Endometrial microvascular endothelial cells (primary cell): ENCODE results near the gene NUP133. TPM values are rescaled to one million over a fixed set of nuclear protein-coding genes. Genes with fewer than 3 reads are reported as not detected.

ENCODE experiments used
- in situ Hi-C: cut with HindIII; loops from 2 replicates; pipeline ENCODE4 v1.10.0; 2017; ENCODE audit warnings: low sequenced_read_pairs, low pct_unique_long_range_greater_than_20kb; ENCODE audit errors: inconsistent ontology term
- total RNA-seq: library from RNA; depleted of rRNA; stranded (reverse); fragments of >200 nt; gene quantifications from one replicate; pipeline ENCODE4 v1.2.3, GENCODE V29; 2015; ENCODE audit errors: inconsistent ontology term

Gene NUP133
- total RNA-seq, 1 donor from 2014 or later, result 39.8 TPM

DNA sequence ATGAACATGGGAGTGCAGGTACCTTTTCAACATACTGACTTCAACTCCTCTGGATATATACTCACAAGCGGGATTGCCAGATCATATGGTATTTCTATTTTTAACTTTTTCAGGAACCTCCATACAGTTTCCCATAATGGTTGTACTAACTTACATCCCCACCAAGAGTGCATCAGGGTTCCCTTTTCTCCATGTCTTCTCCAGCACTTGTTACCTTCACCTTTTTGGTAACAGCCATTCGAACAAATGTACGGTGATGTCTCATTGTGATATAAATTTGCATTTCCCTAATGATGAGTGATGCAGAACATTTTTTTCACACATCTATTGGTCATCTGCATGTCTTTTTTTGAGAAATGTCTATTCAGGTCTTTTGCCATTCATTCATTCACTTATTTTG lies 48.3 kb downstream of the NUP133 start:
- in situ Hi-C loops, result no loop called here

DNA sequence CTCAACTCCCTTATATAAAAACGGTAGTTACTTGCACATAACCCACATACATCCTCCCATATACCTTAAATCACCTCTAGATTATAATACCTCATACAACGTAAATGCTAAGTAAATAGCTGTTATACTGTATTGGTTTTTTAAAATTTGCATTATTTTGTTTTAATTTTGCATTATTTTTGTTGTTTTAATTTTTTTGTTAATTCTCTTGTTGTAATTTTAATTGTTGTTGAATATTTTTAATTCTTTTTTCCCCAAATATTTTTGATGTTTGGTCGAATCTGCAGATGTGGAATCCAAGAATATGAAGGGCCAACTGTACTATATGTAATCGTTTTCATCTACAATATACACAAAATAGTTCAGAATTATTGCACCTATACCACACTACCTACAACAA lies 50.7 kb downstream of the NUP133 start:
- in situ Hi-C loops, result no loop called here

DNA sequence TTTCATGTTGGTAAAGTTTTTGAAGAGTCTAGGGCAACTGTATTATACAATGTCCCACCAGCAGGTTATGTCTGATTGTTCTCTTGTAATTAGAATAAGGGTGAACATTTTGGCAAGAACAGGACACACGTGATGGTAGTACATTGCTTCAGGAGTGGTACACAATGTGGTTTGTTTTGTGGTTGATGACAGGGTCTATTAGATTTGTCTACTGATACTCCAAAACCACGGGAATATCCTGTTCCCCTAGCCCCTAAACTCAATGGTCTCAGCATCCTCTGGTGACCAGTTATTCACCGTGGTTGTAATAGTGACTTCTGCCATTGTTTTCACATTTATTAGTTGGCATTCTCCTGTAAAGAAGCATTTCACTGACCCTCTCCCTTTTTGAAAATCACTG lies 52.1 kb downstream of the NUP133 start:
- in situ Hi-C loops, result no loop called here

DNA sequence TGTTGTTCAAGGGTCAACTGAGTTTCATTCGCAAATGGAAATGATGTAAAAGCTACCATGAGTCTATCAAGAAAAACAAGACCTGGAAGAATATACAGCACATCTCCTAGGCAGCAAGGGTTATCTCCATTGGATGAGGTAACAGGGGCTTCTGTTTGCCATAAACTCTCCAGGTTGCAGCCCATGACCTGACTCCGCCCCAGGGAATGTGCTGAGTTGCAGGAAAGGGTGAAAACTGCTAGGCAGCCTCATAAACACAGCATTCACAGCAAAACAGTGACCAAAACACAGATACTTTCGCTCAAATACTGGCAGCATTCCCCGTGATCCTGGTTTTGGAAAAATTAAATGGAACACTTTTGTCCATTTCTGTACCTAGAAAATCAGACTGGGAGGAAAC lies 54.1 kb downstream of the NUP133 start:
- in situ Hi-C loops, result no loop called here

DNA sequence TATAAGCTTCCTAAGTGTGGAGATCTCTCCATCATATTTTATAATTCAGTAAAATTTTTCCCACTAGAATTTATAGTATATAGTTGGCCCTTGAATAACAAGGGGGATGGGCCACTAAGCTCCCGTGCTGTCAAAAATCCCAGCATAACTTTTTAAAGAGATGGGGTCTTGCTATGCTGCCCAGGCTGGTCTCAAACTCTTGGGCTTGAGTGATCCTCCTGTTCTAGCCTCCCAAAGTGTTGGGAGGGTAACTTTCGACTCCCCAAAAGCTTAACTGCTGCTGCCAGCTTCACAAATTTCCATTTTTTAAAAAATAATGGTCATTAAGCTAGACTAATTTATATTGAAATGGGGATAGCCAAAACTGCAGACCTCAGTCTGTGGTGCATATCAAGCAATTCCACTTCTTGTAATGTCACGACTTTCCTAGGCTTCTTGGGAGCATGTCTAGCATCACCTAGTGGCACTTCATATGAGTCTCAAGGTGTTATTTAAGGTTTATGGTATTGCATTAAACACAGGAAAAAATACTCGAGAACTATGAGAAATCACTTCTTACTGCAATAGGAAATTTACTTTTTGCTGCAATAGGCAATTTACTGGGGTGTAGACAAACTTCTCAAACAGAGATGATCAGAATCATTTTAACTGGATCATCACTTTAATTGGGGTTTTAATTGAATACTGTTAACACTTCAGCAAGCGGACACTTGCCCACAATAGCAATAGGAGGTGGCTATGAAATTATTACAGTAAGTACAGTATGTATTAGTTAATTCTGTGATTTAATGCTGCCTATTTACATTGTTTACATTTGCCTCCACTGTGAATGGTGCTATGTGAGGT lies 55.0 kb downstream of the NUP133 start:
- in situ Hi-C loops, result no loop called here

DNA sequence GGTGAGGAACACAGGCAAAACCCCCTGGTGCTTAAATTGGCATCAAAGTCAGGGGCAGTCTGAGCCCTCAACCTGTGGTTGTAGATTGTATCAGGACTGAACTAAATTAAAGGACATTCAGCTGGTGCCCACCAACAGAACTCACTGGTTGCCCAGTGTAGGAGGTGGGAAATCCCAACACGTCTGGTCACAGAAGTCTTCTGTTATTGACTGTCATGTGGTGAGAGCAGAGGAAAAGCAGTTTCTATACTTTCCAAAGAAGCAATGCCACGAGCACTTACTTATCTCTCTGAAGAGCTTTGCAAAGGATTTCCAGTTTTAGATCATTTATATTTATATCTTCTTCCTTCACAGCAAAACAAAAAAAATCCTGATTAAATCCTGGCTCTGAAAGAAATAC lies 59.3 kb downstream of the NUP133 start:
- in situ Hi-C loops, result loop anchor here (25.0 kb wide), 1 partner anchor 112 kb away; the partner anchor contains the start of gene CCSAP

DNA sequence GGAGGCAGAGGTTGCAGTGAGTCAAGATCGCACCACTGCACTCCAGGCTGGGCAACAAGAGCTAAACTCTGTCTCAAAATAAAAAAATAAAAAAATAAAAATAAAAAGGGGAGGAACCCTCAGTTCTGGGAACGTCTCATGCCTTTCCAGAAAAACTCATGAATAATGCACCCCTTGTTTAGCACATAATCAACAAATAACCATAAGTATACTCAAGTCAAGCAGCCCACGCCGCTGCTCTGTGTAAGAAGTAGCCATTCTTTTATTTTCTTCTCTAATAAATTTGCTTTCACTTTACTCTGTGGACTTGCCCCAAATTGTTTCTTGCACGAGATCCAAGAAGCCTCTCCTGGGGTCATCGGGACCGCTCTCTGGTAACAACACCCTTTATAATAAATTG lies 59.8 kb downstream of the NUP133 start:
- in situ Hi-C loops, result loop anchor here (25.0 kb wide), 1 partner anchor 111 kb away; the partner anchor contains the start of gene CCSAP

DNA sequence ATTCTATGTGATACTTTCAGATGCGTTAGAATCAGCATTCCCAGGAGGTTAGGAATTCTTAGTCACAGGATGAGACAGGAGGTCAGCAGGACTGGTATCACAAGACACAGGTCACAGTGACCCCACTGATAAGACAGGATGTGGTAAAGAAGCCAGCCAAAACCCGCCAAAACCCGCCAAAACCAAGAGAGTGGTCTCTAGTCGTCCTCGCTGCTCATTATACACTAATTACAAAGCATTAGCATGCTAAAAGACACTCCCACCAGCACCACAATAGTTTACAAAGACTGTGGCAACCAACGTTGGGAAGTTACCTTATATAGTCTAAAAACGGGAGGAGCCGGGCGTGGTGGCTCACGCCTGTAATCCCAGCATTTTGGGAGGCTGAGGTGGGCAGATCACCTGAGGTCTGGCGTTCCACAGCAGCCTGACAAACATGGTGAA lies 60.3 kb downstream of the NUP133 start:
- in situ Hi-C loops, result loop anchor here (25.0 kb wide), 1 partner anchor 111 kb away; the partner anchor contains the start of gene CCSAP

DNA sequence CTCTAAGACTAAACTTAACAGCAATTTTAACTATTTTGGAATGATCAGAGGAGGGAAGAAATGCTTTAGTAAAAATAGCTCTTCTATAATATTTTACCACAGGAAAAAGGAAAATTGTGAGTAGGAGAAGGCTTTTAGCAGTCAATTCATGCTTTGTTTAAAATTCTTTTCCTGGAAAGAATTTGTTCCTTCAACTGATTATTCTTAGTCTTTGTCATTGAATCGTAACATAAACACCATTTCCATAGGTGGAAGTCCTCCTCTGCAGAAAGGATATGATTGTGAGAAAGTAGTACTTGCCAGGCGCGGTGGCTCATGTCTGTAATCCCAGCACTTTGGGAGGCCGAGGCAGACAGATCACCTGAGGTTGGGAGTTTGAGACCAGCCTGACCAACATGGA lies 62.3 kb downstream of the NUP133 start:
- in situ Hi-C loops, result loop anchor here (25.0 kb wide), 1 partner anchor 109 kb away; the partner anchor contains the start of gene CCSAP

DNA sequence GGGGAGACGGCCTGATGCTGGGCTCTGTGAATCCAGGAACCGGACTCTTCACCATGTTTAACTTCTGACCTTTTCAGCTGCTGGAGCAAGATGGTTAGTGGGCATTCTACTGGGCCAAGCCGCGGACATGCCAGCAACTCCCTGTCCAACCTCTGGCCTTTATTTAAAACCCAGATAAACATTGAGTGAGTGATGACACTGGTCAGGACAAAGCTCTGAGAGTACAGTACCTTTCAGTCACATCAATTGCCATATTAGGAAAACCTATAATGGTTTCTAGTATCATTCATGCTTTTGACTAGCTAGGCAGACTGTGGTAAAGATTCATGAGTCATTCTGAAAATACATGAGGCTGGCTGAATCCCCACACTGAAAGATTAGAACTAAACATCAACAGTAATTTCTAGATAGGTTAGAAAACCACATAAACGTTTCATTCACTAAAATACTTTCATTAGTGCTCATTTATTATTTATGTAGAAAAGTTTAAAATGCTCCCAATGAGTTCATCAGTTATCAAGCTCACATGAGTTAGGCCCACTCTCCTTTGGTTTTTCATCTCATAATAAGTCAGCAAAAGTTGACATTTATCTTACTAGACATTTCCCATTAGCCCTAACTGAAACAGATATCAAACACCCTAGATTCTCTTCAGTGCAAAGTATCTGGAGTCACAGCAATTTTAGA lies 67.1 kb downstream of the NUP133 start:
- in situ Hi-C loops, result loop anchor here (25.0 kb wide), 1 partner anchor 104 kb away; the partner anchor contains the start of gene CCSAP

DNA sequence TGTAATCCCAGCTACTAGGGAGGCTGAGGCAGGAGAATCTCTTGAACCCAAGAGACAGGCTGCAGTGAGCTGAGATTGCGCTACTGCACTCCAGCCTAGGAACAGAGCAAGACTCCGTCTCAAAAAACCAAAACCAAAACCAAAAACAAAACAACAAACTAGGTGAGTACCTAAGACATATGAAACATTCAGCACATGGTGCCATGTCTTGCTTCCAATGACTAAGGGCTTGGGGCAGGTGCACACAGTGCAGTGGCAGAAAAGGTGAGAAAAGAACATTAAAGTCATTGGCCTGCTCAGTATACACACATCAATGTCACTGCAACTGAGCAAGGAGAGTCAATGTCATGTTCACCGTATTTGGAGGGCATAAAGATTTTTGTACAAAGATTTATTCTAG lies 70.1 kb downstream of the NUP133 start:
- in situ Hi-C loops, result loop anchor here (25.0 kb wide), 1 partner anchor 101 kb away; the partner anchor contains the start of gene CCSAP

DNA sequence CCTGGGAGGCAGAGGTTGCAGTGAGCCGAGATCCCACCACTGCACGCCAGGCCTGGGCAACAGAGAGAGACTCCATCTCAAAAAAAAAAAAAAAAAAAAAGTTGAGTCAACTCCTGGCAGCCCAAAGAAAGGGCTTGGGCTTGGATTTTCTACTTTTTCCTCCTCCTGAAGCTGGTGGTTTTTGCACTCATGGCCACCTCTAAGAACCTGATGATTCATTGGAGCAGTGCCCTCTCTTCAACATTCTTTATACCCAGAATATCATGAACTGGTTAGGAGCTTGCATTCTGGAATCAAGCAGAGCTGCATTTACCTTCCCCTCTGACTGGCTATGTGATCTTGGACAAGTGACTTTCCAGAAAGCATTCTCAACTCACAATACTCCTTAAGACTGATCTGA lies 70.7 kb downstream of the NUP133 start:
- in situ Hi-C loops, result loop anchor here (25.0 kb wide), 1 partner anchor 100 kb away; the partner anchor contains the start of gene CCSAP

DNA sequence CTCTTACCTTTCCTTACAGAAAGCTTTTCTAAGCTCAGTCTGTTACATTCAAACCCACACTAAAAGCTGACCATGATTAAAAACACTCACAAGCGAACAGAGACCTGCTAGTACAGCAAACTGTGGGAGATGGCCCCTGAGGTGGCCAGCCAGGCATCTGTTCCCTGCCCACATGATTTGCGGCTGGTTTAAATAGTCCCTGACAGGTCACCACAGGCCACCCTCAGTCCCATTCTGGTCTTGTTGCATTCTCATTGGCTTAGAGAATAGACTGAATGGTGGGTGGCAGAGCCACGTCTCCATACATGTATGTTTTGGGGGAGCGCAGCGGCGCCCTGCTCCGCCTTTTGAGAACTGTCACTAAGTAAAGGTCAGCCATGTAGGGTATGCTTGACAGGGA lies 71.9 kb downstream of the NUP133 start:
- in situ Hi-C loops, result loop anchor here (25.0 kb wide), 1 partner anchor 99 kb away; the partner anchor contains the start of gene CCSAP

DNA sequence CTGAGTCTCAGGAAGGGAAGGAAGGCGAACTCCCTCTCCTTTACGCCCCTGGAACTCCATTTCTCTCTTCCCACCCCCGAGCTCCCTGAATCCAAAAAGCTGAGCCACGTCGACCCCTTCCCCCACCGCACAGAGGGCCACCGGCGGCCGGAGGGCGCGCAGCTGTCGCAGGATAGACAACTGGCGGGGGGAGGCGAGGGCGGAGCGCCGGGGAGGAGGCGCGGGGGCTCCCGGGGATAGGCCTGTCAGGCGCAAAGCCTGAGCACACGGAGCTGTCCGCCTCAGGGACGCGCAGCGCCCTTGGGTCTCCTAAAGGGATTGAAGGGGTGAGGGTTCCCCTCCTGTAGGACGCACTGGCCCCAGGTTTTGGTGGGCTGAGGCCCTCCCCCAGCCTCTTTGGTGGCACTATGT lies 73.5 kb downstream of the NUP133 start:
- in situ Hi-C loops, result loop anchor here (25.0 kb wide), 1 partner anchor 97 kb away; the partner anchor contains the start of gene CCSAP

DNA sequence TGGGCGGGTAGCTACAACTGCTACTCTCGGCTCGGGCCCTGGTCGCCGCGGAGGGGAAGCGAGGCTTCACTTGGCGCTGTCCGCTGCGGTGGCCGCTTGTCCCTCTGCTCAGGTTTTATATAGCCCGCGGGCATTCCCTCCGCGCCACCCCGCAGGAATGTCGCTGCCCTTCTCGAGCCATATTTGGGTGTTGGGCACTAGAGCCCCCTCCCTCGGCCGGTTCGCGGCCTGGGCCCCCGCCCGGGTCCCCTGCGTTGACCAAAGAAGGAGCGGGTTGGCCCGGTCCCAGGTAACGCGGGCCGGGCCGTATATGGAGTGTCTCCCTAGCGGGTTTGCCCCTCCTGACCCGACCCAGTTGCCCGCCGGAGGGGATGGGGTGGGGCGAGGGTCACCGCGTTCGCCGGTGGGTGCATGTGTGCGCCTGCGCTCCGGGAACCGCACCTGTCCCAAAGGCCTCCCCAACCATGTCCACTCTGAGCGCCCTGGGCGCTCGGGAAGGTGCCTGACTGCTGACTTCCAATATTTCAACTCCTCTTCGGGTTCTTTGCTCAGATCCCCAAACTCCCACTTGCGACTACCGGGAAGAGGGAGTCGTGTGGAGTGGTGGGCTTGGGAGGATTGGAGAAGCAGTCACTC lies 74.0 kb downstream of the NUP133 start, which contains the start of gene ACTA1:
Gene ACTA1, minus strand, starts transcription at position 90 of the 636 bp plus-strand sequence. CDS start 979 bp downstream, outside the sequence.
- in situ Hi-C loops, result loop anchor here (25.0 kb wide), 1 partner anchor 97 kb away; the partner anchor contains the start of gene CCSAP

DNA sequence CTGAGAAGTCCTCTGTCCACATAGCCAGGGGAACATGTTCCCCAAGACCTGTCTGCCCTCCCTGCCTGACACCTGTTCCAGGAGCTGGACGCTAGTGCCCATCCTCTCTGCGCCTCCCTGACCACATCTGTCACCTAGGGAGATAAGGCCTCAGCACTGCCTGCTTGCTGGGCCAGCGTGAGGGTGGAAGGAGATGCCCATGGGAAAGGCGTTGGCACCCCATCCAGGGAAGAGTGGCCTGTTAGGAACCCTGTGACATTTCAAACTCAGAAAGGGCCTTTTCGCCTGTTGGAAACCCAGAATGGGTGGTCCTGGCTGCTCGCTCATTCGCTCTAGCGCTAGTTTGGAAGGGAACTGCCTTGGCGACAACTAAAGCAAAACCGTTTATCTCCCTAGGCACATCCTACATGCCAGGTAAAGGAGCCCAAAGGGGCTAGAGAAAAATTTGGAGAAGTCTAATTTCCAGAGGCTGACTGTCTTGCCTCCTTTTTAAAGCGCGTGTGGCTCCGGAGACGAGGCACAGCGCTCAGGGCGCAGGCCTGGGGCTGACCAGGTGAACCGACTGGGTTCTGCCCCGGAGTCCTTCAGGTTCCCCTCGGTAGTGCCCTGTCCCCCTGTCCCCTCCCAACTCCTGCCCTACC lies 74.7 kb downstream of the NUP133 start:
- in situ Hi-C loops, result loop anchor here (25.0 kb wide), 1 partner anchor 96 kb away; the partner anchor contains the start of gene CCSAP

DNA sequence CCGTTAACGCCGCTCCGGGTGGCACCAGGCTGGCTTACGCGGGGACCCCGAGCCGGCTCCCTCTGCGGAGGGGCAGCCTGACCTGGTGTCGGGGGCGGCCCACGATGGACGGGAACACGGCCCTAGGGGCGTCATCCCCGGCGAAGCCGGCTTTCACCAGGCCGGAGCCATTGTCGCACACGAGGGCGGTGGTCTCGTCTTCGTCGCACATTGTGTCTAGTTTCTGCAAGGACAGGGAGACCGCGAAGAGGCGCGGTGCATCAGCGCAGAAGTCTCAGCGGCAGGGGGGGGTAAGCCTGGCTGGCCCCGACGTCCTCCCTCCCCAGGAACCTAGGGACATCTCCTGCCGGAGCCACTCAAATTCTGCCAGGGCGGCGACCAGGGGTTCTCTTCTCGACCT lies 75.2 kb downstream of the NUP133 start:
- in situ Hi-C loops, result loop anchor here (25.0 kb wide), 1 partner anchor 96 kb away; the partner anchor contains the start of gene CCSAP

DNA sequence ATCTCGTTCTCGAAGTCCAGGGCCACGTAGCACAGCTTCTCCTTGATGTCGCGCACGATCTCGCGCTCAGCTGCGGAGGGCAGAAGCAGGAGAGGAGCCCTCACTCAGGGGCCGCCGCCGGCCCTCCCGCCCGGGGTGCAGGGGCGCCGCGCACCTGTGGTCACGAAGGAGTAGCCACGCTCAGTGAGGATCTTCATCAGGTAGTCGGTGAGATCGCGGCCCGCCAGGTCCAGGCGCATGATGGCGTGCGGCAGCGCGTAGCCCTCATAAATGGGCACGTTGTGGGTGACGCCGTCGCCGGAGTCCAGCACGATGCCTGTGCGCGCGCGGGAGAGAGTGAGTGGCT lies 76.1 kb downstream of the NUP133 start:
- in situ Hi-C loops, result loop anchor here (25.0 kb wide), 1 partner anchor 95 kb away; the partner anchor contains the start of gene CCSAP
